Dendritic cell treated with granulocyte-macrophage colony-stimulating factor and Interleukin-4, amounts not matched to agents 40 ng/mL and 50 ng/mL, for 4 days (primary cell): ENCODE results near the gene GTF2IRD1.
"Not testable (repeated sequence)": the region's sequence is repeated elsewhere in the genome, so short reads cannot be mapped to it uniquely, and the experiment has no call there.

Experiments used
- H3K27ac Mint-ChIP-seq: one replicate; pipeline ENCODE4 v1.8.0; 2022; ENCODE audit warnings: mild to moderate bottlenecking, mixed read lengths
- H3K27me3 Mint-ChIP-seq: one replicate; pipeline ENCODE4 v1.8.0; 2022; ENCODE audit warnings: mild to moderate bottlenecking, mixed read lengths
- H3K36me3 Mint-ChIP-seq: one replicate; pipeline ENCODE4 v1.8.0; 2022; ENCODE audit warnings: low read depth, mixed read lengths
- H3K4me1 Mint-ChIP-seq: one replicate; pipeline ENCODE4 v1.8.0; 2022; ENCODE audit warnings: low read depth, mixed read lengths
- H3K4me3 Mint-ChIP-seq: one replicate; pipeline ENCODE4 v1.8.0; 2022; ENCODE audit warnings: mild to moderate bottlenecking, moderate library complexity, mixed read lengths
- H3K9me3 Mint-ChIP-seq: one replicate; pipeline ENCODE4 v1.8.0; 2022; ENCODE audit warnings: mixed read lengths
- intact Hi-C: fragments of 100-400 bp; cut with micrococcal nuclease; formaldehyde crosslinking; loops from one replicate; pipeline ENCODE4 v1.15.0; 2022

The GTF2IRD1 gene

DNA sequence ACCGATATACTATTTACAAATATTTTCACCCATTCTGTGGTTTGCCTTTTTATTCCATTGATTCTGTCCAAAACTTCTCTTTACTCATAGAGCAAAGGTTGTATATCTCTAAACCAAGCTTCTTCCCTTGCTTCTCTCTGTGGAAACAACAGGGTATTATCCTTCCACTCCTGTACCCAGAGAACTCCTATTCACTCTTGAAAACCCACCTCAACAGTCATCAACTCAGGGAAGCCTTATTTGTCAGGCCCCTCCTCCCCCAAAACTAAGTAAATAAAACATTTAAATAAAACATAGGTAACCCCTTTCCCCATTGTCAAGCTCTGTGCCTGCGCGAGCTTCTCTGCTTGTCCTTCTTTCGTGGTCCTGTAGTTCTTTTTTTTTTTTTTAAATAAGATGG, 44.6 kb downstream of the GTF2IRD1 start:
- H3K27me3 Mint-ChIP-seq = no peaks in the 10 kb centered on the region

DNA sequence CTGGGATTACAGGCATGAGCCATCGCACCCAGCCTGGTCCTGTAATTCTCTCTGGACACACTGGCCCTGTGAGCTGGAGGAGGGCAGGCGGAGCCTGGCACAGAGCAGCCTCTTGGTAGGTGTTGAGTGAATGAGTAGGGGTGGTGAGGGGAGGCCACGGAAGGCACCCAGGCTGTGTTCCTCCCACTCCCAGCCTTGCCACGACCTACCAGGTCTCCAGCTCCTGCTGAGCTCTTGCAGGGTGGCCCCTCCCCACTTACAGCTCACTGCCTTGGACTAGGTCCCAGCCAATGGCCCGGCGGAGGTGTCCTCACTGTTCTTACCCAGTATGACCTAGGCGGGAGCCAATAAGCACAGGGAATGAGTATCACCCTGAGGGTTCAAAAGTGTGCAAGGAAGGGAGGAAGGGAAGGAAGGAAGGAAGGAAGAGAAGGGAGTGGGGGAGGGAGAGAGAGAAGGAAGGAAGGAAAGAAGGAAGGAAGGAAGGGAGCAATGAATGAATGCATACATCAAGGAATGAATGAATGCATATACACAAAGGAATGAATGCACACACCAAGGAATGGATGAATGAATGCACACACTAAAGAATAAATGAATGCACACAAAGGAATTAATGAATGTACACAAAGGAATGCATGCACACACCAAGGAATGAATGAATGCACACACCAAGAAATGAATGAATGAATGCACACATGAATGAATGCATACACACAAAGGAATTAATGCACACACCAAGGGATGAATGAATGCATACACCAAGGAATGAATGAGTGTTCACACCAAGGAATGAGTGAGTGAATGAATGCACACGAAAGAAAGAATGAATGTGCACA, 45.5 kb downstream of the GTF2IRD1 start:
- intact Hi-C loops = no loop called here
- peaks cover 6% of the 10 kb centered on the region for H3K4me1 Mint-ChIP-seq
- no peaks in the 10 kb centered on the region for H3K27me3 Mint-ChIP-seq
- H3K4me3 Mint-ChIP-seq = no peak overlapping the region
- no peaks in the 10 kb centered on the region for H3K36me3 Mint-ChIP-seq
- H3K27ac Mint-ChIP-seq = no peak overlapping the region
- no peaks in the 10 kb centered on the region for H3K9me3 Mint-ChIP-seq

More for the DNA sequence above, 44.6 kb downstream of the GTF2IRD1 start:
- intact Hi-C loops = no loop called here
- no peaks in the 10 kb centered on the region for H3K36me3 Mint-ChIP-seq
- no peak overlapping the region for H3K27ac Mint-ChIP-seq
- no peaks in the 10 kb centered on the region for H3K9me3 Mint-ChIP-seq
- no peak overlapping the region for H3K4me3 Mint-ChIP-seq
- peaks cover 6% of the 10 kb centered on the region for H3K4me1 Mint-ChIP-seq

GRCh38 chr7:74499835-74500388, 46.2 kb downstream of the GTF2IRD1 start:
- no peak overlapping the region for H3K27ac Mint-ChIP-seq
- H3K27me3 Mint-ChIP-seq = no peaks in the 10 kb centered on the region
- H3K9me3 Mint-ChIP-seq = no peaks in the 10 kb centered on the region
- no peak overlapping the region for H3K4me3 Mint-ChIP-seq
- no peaks in the 10 kb centered on the region for H3K36me3 Mint-ChIP-seq
- peaks cover 6% of the 10 kb centered on the region for H3K4me1 Mint-ChIP-seq
- intact Hi-C loops = no loop called here

DNA sequence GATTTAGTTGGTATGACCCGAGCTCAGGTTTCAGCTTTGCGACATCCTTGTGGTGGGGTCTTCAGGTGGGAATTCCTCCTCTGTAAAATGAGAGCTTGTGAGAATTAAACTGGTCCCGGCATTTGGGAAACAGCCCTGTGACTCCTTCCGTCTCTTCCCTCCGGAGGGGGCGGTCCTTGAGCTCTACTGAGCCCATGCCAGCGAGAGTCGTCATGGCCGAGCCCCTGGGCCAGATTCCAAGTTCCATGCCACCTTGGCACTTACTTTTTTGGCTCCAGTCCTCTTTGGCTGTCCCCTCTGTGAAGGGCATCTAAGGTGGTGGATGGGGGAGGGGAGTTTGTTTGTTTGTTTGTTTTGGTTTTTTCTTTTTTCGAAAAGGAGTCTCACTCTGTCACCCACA, 47.6 kb downstream of the GTF2IRD1 start:
- intact Hi-C loops = no loop called here
- Mint-ChIP-seq H3K9me3 (no peaks in the 10 kb centered on the region), H3K27me3 (no peaks in the 10 kb centered on the region), H3K27ac (no peak overlapping the region), H3K36me3 (no peaks in the 10 kb centered on the region), H3K4me3 (no peak overlapping the region), H3K4me1 (peaks cover 2% of the 10 kb centered on the region)

- no peaks in the 10 kb centered on the region for H3K9me3 Mint-ChIP-seq
- H3K4me3 Mint-ChIP-seq = no peak overlapping the region
- no peaks in the 10 kb centered on the region for H3K27me3 Mint-ChIP-seq
- no peak overlapping the region for H3K27ac Mint-ChIP-seq
- intact Hi-C loops = no loop called here
- no peaks in the 10 kb centered on the region for H3K4me1 Mint-ChIP-seq
- no peaks in the 10 kb centered on the region for H3K36me3 Mint-ChIP-seq
Measured at GRCh38 chr7:74502216-74502891, 48.6 kb downstream of the GTF2IRD1 start.

DNA sequence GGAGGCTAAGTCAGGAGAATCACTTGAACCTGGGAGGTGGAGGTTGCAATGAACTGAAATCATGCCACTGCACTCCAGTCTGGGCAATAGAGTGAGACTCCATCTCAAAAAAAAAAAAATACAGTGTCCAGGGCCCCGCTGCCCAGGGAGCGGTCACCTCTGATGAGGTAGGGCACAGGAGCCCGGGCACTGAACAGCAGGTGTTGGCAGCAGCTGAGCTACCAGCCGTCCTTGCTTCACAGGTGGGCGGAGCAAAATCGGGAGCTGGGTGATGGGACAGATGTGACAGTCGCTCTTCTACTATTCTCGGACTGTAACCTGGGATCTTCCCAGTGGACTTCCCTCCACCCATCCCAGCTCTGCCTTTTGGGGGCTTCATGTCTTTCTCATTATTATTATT, 49.4 kb downstream of the GTF2IRD1 start:
- intact Hi-C loops = no loop called here
- Mint-ChIP-seq H3K4me3 (no peak overlapping the region), H3K27me3 (no peaks in the 10 kb centered on the region), H3K4me1 (no peaks in the 10 kb centered on the region), H3K27ac (no peak overlapping the region), H3K36me3 (no peaks in the 10 kb centered on the region), H3K9me3 (no peaks in the 10 kb centered on the region)

GRCh38 chr7:74503943-74504342, 50.2 kb downstream of the GTF2IRD1 start:
- Mint-ChIP-seq H3K4me3 (no peak overlapping the region), H3K27ac (no peak overlapping the region), H3K9me3 (no peaks in the 10 kb centered on the region), H3K36me3 (no peaks in the 10 kb centered on the region), H3K27me3 (no peaks in the 10 kb centered on the region), H3K4me1 (no peaks in the 10 kb centered on the region)
- intact Hi-C loops = no loop called here

GRCh38 chr7:74505471-74506324, 52.0 kb downstream of the GTF2IRD1 start:
- Mint-ChIP-seq H3K27me3 (no peaks in the 10 kb centered on the region), H3K4me1 (no peaks in the 10 kb centered on the region)
- intact Hi-C loops = no loop called here

DNA sequence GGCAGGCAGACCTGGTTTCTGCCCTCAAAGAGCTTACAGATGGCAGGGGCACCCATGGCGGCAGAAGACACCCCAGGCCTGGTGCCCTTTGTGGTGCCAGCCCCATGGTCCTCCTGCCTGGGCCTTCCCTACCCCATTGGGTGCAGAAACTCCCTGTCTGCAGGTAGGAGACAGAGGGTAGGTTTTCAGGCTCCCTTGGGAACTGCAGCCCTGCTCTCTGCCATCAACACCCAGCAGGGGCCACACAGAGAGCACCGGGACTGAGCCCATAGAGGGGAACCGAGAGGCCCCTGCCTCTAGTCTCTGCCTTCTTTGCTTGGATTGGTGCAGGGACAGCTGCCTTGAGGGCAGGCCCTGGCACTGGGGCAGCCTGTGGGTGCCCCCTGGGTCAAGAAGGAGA, 52.6 kb downstream of the GTF2IRD1 start:
- Mint-ChIP-seq H3K4me3 (no peak overlapping the region), H3K27me3 (no peaks in the 10 kb centered on the region), H3K9me3 (no peaks in the 10 kb centered on the region), H3K36me3 (no peaks in the 10 kb centered on the region), H3K4me1 (no peaks in the 10 kb centered on the region), H3K27ac (no peak overlapping the region)
- intact Hi-C loops = no loop called here

More at GRCh38 chr7:74505471-74506324, 52.0 kb downstream of the GTF2IRD1 start:
- H3K36me3 Mint-ChIP-seq = no peaks in the 10 kb centered on the region
- no peaks in the 10 kb centered on the region for H3K9me3 Mint-ChIP-seq
- no peak overlapping the region for H3K4me3 Mint-ChIP-seq
- H3K27ac Mint-ChIP-seq = no peak overlapping the region

DNA sequence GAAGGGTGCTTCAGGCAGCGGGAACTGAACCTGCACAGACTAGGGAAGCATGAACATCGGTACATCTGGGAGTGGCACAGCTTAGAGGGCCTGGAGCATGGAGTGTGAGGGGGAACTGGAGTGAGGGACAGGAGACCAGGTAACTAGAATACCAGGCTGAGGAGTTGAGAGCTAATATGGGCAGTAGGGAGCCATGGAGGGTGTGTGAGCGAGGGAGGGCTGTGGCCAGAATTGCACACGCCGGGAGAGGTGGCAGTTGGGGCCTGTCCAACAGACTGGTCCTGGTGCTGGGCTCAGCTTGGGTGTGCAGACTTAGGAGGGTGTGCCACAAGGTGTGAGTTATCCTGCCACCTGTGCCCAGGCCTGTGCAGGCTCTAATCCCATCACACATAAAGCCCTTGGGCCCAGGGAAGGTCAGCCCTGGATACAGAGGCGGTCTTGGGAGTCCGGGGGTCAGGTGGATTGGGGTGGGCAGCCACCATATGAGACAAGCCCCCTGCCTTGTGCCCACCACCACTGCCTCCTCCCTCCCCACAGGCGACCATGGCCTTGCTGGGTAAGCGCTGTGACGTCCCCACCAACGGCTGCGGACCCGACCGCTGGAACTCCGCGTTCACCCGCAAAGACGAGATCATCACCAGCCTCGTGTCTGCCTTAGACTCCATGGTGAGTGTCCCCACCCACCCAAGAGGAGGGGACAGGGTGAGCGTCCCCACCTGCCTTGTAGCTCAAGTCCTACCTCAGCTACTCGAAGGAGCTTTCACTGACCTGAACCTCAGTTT, 54.0 kb downstream of the GTF2IRD1 start:
- intact Hi-C loops = no loop called here
- Mint-ChIP-seq H3K4me3 (no peak overlapping the region), H3K27ac (no peak overlapping the region), H3K27me3 (no peaks in the 10 kb centered on the region), H3K9me3 (no peaks in the 10 kb centered on the region), H3K36me3 (no peaks in the 10 kb centered on the region), H3K4me1 (no peaks in the 10 kb centered on the region)

DNA sequence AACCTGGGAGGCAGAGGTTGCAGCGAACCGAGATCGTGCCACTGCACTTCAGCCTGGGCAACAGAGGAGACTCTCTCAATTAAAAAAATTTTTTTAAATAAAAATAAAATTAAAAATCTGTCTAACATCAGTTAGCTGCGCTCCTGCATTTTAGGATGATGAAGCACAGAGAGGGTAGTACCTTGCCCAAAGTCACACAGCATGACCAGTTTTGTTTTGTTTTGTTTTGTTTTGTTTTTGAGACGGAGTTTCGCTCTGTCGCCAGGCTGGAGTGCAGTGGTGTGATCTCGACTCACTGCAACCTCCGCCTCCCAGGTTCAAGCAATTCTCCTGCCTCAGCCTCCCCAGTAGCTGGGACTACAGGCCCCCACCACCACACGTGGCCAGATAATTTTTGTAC, 55.7 kb downstream of the GTF2IRD1 start:
- H3K36me3 Mint-ChIP-seq, H3K9me3 Mint-ChIP-seq, intact Hi-C loops, H3K4me1 Mint-ChIP-seq, H3K27me3 Mint-ChIP-seq, H3K4me3 Mint-ChIP-seq, H3K27ac Mint-ChIP-seq: not testable (repeated sequence)

DNA sequence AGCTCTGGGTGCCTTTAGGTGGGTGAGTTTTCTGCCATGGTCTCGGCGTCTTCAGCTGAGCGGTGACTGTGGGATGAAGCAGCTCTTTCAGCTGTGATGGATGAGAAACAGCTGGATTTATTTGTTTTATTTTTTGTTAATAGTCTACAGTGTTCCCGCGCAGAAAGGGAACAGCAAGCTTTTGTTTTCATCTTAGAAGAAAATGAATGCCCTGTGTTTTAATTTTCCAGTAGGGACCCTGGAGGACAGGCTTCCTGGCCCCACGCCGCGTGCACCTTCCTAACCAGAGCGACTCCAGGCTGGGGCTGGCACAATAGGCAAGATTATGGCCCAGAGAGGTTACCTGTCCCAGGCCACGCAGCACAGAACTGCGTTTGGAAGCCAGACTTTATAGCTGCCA, 57.6 kb downstream of the GTF2IRD1 start:
- no peak overlapping the region for H3K4me3 Mint-ChIP-seq
- intact Hi-C loops = no loop called here
- no peak overlapping the region for H3K27ac Mint-ChIP-seq
- H3K27me3 Mint-ChIP-seq = no peaks in the 10 kb centered on the region
- H3K36me3 Mint-ChIP-seq = no peaks in the 10 kb centered on the region
- H3K9me3 Mint-ChIP-seq = no peaks in the 10 kb centered on the region
- no peaks in the 10 kb centered on the region for H3K4me1 Mint-ChIP-seq

GRCh38 chr7:74512762-74513161, 59.1 kb downstream of the GTF2IRD1 start:
- Mint-ChIP-seq H3K9me3 (no peaks in the 10 kb centered on the region), H3K27ac (no peak overlapping the region), H3K4me1 (no peaks in the 10 kb centered on the region), H3K27me3 (no peaks in the 10 kb centered on the region), H3K36me3 (no peaks in the 10 kb centered on the region), H3K4me3 (no peak overlapping the region)
- intact Hi-C loops = no loop called here
